Effector memory CD8-positive, alpha-beta T cell (primary cell): ENCODE results near the gene INPP5A.
A peak's percentile ranks its signal among the peaks of the same experiment; 100 is the strongest.

Experiments used
- ATAC-seq: fragments of 150-1000 bp; cut with Tn5 transposase; replicated peaks from 2 replicates; pipeline ENCODE4 v1.10.0; 2021; ENCODE audit warnings: mild to moderate bottlenecking, moderate library complexity
- DNase-seq, 3 experiments: peaks; one replicate each; pipeline ENCODE4 v3.0.0; 2021
- H3K27ac Mint-ChIP-seq, 2 donors: one replicate each; pipeline ENCODE4 v1.8.0; 2022; ENCODE audit warnings: mild to moderate bottlenecking in 2 of 2, mixed read lengths in 2 of 2, moderate library complexity in 2 of 2
- H3K27me3 Mint-ChIP-seq, 2 donors: one replicate each; pipeline ENCODE4 v1.8.0; 2022; ENCODE audit warnings: mixed read lengths in 2 of 2
- H3K36me3 Mint-ChIP-seq: one replicate; pipeline ENCODE4 v1.8.0; 2022; ENCODE audit warnings: mild to moderate bottlenecking, moderate library complexity, mixed read lengths; ENCODE audit not compliant: insufficient read depth
- H3K4me1 Mint-ChIP-seq, 2 donors: one replicate each; pipeline ENCODE4 v1.8.0; 2022; ENCODE audit warnings: low read depth in 2 of 2, mixed read lengths in 2 of 2
- H3K4me3 Mint-ChIP-seq, 2 donors: one replicate each; pipeline ENCODE4 v1.8.0; 2022; ENCODE audit warnings: mild to moderate bottlenecking in 2 of 2, mixed read lengths in 2 of 2, moderate library complexity in 2 of 2
- H3K9me3 Mint-ChIP-seq, 2 donors: one replicate each; pipeline ENCODE4 v1.8.0; 2022; ENCODE audit warnings: mixed read lengths in 2 of 2

Gene INPP5A

DNA sequence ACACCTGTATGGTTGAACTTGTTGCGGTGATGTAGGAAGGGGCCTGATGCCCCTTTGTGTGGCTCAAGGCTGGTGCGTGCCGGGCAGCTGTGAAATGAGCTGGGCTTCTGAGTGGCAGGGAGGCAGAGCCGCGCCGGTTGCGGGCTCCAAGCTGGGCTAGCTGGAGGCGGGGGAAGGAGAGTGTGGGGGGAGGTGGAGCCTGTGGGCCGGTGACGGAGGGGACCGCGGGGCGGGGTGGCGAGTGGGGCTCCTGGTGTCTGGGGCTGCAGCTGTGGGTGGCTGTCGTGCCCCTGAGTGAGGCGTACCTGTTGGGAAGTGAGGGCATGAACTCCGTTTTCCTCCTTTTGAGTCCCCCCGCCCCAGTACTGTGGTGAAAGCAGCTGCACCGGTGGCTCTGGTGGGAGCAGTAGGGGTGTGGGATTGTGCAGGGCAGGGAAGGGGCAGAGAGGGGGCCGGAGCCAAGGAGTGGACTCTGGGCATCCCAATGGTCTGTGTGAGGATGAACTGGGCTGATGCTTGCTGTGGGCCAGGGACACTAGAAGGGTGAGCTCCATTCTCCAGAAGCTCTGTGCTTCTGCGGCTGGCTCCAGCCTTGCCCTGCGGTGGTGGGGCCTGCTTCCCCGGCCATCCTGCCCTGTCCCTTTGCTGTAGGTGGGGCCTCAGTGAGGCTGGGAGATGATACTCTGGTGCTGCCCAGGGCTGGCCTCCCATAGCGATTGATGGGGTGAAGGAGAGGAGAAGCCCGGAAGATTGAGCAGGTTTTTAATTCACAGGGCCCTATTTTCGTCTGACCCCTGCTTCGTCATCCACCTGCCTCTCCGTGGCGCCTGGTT, 41.7 kb downstream of the INPP5A start:
- Mint-ChIP-seq H3K4me1 (peaks cover 20 to 31% of the 10 kb centered on the region in 2 donors), H3K27me3 (no peaks in the 10 kb centered on the region)
- ATAC-seq, result peak; percentile 57

DNA sequence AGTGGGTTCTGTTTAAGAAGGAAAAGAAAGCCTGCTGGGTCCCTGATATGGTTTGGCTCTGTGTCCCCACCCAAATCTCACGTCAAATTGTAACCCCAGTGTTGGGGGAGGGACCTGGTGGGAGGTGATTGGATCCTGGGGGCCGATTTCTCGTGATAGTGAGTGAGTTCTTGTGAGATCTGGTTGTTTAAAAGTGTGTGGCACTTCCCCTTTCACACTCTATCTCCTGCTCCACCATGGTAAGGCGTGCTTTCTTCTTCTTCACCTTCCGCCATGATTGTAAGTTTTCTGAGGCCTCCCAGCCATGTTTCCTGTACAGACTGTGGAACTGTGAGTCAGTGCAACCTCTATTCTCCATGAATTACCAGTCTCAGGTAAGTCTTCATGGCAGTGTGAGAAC, 42.6 kb downstream of the INPP5A start:
- DNase-seq (no peak), ATAC-seq (no peak)
- no peaks in the 10 kb centered on the region for H3K9me3 Mint-ChIP-seq
- H3K36me3 Mint-ChIP-seq, result peaks cover 12% of the 10 kb centered on the region
- H3K27me3 Mint-ChIP-seq, result no peaks in the 10 kb centered on the region
- H3K4me3 Mint-ChIP-seq, result no peak overlapping the region
- peak overlapping the region in 1 of 2 donors; percentile 12 for H3K27ac Mint-ChIP-seq
- H3K4me1 Mint-ChIP-seq, result peaks cover 18 to 31% of the 10 kb centered on the region in 2 donors

More for the DNA sequence above, 41.7 kb downstream of the INPP5A start:
- Mint-ChIP-seq H3K27ac (peak overlapping the region; percentile 28 to 82), H3K4me3 (peak overlapping the region; percentile 13 to 27), H3K9me3 (no peaks in the 10 kb centered on the region), H3K36me3 (peaks cover 12% of the 10 kb centered on the region)
- DNase-seq, result no peak

DNA sequence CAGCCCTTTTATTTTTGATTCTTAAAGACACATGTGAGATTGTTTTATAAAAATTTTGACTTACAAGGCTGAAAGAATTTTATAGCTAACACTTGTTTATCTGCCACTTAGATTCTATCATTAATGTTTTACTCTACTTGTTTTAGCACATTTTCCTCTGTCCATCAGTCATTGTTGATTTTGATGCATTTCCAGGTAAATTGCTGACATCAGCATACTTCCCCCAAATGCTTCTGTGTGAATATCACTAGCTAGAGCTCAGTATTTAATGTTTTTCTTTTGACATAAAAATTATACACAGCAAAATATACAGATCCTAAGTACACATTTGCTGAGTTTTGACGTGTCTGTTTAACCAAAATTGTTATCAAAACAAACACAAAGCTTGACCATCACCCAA, 43.0 kb downstream of the INPP5A start:
- no peaks in the 10 kb centered on the region for H3K27me3 Mint-ChIP-seq
- ATAC-seq (no peak), DNase-seq (no peak)
- H3K9me3 Mint-ChIP-seq, result no peaks in the 10 kb centered on the region
- H3K4me1 Mint-ChIP-seq, result peaks cover 13 to 26% of the 10 kb centered on the region in 2 donors
- peaks cover 12% of the 10 kb centered on the region for H3K36me3 Mint-ChIP-seq
- no peak overlapping the region for H3K4me3 Mint-ChIP-seq
- peak overlapping the region in 1 of 2 donors; percentile 12 for H3K27ac Mint-ChIP-seq

GRCh38 chr10:132582137-132582536, 44.5 kb downstream of the INPP5A start:
- no peak for ATAC-seq
- no peak for DNase-seq
- H3K27ac Mint-ChIP-seq, result no peak overlapping the region
- no peak overlapping the region for H3K4me3 Mint-ChIP-seq
- H3K4me1 Mint-ChIP-seq, result peaks cover 13 to 25% of the 10 kb centered on the region in 2 donors
- no peaks in the 10 kb centered on the region for H3K9me3 Mint-ChIP-seq
- no peaks in the 10 kb centered on the region for H3K27me3 Mint-ChIP-seq
- H3K36me3 Mint-ChIP-seq, result peaks cover 12% of the 10 kb centered on the region

- no peak for ATAC-seq
- no peaks in the 10 kb centered on the region for H3K9me3 Mint-ChIP-seq
- no peak overlapping the region for H3K4me3 Mint-ChIP-seq
- H3K4me1 Mint-ChIP-seq, result peaks cover 15 to 26% of the 10 kb centered on the region in 2 donors
- peaks cover 12% of the 10 kb centered on the region for H3K36me3 Mint-ChIP-seq
- no peaks in the 10 kb centered on the region for H3K27me3 Mint-ChIP-seq
- DNase-seq, result no peak
- no peak overlapping the region for H3K27ac Mint-ChIP-seq
Observed at GRCh38 chr10:132582771-132583170, 45.2 kb downstream of the INPP5A start.

GRCh38 chr10:132583456-132583855, 45.9 kb downstream of the INPP5A start:
- ATAC-seq (no peak), DNase-seq (no peak)
- peaks cover 11% of the 10 kb centered on the region for H3K36me3 Mint-ChIP-seq
- no peak overlapping the region for H3K4me3 Mint-ChIP-seq
- H3K9me3 Mint-ChIP-seq, result no peaks in the 10 kb centered on the region
- peaks cover 15 to 25% of the 10 kb centered on the region in 2 donors for H3K4me1 Mint-ChIP-seq
- no peaks in the 10 kb centered on the region for H3K27me3 Mint-ChIP-seq
- H3K27ac Mint-ChIP-seq, result no peak overlapping the region

GRCh38 chr10:132584081-132584480, 46.5 kb downstream of the INPP5A start:
- peaks cover 4% of the 10 kb centered on the region for H3K36me3 Mint-ChIP-seq
- H3K27me3 Mint-ChIP-seq, result no peaks in the 10 kb centered on the region
- H3K27ac Mint-ChIP-seq, result no peak overlapping the region
- no peak for ATAC-seq
- no peaks in the 10 kb centered on the region for H3K9me3 Mint-ChIP-seq
- peaks cover 10 to 25% of the 10 kb centered on the region in 2 donors for H3K4me1 Mint-ChIP-seq
- DNase-seq, result no peak
- no peak overlapping the region for H3K4me3 Mint-ChIP-seq

DNA sequence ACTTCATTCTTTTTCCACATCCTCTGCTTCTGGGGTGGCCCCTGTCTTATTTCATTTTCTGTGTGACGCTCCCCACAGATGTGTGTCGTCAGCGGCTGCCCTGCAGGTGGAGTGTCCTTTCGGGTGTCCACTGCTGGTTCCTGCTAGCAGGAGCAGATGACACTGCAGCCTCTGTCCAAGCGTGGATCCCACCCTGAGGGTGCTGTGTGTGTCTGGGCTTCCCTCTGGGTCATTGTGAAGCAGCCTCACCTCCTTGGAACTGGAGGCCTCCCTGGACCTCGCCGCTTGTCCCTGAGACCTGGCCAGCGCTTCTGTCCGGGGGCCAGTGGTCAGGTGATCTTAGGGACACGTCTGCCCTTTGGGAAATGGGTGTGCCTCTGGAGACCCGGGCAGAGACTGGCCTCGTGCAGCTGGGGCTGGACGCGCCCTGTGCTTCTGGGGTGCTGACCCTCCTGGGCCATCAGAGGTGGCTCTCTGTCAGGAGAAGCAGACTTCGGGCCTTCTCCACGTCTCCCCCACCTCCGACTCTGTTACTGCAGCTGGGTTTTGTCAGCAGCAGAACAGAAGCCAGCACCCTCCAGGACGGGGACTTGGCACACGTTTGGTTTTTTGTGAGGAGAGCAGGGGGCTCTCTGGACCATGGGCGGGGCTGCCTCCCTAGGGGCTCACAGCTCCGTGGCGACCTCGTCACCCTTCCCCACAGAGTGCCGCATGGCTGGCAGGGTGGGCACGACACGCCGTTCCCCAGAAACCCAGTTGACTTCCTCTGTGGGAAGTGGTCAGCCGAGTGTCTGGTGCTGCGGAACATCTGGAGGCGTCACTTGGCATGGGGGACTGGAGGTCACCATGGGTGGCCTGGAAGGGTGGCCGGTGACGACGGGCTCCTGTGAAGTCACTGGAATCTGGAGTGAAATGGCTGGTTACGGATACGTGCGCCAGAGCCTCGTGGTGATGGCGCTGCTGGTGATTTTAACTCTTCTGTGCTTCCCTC, 48.4 kb downstream of the INPP5A start:
- Mint-ChIP-seq H3K27ac (no peak overlapping the region), H3K9me3 (no peaks in the 10 kb centered on the region), H3K36me3 (peaks cover 6% of the 10 kb centered on the region), H3K4me3 (peak overlapping the region in 1 of 2 donors; percentile 10), H3K27me3 (no peaks in the 10 kb centered on the region), H3K4me1 (peaks cover 8 to 30% of the 10 kb centered on the region in 2 donors)
- ATAC-seq (no peak), DNase-seq (no peak)

DNA sequence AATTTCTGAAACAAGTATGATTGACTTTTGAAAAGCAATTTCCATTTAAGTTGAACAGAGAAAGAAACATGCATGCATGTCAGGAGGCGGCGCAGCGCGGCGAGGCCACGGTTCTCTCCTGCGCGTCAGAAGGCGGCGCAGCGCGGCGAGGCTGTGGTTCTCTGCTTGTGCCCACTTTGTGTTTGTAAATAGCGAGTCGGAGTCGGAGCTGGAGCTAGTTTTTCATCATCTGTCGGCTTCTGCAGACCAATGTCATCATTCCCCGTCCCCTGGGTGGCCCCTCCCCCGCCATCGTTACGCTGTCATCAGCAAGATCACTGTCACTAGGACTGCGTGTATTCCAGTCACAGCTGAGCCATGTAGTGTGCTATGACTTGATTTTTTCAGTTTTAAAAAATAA, 49.2 kb downstream of the INPP5A start:
- Mint-ChIP-seq H3K9me3 (no peaks in the 10 kb centered on the region), H3K27me3 (no peaks in the 10 kb centered on the region), H3K4me3 (no peak overlapping the region), H3K36me3 (peaks cover 6% of the 10 kb centered on the region), H3K4me1 (peaks cover 11 to 33% of the 10 kb centered on the region in 2 donors), H3K27ac (peak overlapping the region in 1 of 2 donors; percentile 28)
- ATAC-seq, result no peak
- no peak for DNase-seq

GRCh38 chr10:132587175-132587574, 49.6 kb downstream of the INPP5A start:
- Mint-ChIP-seq H3K27me3 (no peaks in the 10 kb centered on the region), H3K36me3 (peaks cover 4% of the 10 kb centered on the region), H3K4me1 (peaks cover 15 to 34% of the 10 kb centered on the region in 2 donors), H3K4me3 (no peak overlapping the region), H3K9me3 (no peaks in the 10 kb centered on the region), H3K27ac (peak overlapping the region in 1 of 2 donors; percentile 28)
- ATAC-seq (no peak), DNase-seq (no peak)

DNA sequence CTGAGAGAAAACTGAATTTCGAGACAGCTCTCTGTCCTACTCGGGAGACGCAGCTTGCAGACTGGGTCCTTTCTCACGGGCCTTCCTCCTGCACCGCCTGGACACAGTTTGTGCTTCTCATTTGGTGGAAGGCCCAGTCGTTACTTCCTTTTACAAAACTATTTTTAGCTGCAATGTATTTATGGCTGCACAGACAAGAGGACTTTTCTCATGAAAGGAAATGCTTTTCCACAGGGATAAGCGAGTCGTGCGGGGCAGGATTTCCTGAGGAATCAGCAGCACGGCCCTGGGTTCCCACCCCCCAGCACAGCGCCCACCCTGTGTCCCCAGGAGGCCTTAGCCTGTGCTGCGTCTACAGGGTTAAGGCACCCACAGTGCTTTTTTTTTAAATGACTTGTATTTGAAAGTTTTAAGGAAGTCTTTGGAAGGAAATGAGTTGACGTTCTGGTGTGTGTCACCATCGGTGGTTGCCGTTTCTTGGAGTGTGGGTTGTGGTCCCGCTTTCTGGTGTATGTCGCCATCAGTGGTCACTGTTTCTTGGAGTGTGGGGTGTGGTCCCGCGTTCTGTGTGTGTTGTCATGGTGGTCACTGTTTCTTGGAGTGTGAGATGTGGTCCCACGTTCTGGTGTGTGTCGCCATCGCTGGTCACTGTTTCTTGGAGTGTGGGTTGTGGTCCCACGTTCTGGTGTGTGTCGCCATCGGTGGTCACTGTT, 50.9 kb downstream of the INPP5A start:
- H3K4me1 Mint-ChIP-seq, result peaks cover 17 to 35% of the 10 kb centered on the region in 2 donors
- H3K27me3 Mint-ChIP-seq, result no peaks in the 10 kb centered on the region
- H3K27ac Mint-ChIP-seq, result peak overlapping the region in 1 of 2 donors; percentile 59
- DNase-seq, result no peak
- no peak overlapping the region for H3K4me3 Mint-ChIP-seq
- H3K9me3 Mint-ChIP-seq, result no peaks in the 10 kb centered on the region
- H3K36me3 Mint-ChIP-seq, result peaks cover 3% of the 10 kb centered on the region
- ATAC-seq, result peak; percentile 52

DNA sequence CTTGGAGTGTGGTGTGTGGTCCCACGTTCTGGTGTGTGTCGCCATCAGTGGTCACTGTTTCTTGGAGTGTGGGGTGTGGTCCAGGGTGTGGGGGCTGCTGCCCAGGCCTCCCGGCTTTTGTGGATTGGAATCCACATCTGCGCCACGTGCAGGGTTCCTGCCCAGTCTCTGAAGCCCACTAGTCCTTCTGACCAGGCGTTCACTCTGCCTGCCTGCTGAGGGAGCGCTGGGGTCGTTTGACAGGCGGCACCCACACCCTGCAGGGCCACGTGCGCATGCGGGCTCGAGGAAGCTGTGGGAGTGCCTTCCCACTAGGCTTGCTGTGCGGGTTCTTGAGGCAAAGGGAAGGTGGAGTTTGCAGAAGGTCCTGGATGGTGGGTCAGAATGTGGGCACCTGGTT, 51.4 kb downstream of the INPP5A start:
- peaks cover 22 to 41% of the 10 kb centered on the region in 2 donors for H3K4me1 Mint-ChIP-seq
- H3K27ac Mint-ChIP-seq, result peak overlapping the region in 1 of 2 donors; percentile 59
- DNase-seq (no peak), ATAC-seq (no peak)
- H3K4me3 Mint-ChIP-seq, result no peak overlapping the region
- no peaks in the 10 kb centered on the region for H3K9me3 Mint-ChIP-seq
- H3K27me3 Mint-ChIP-seq, result no peaks in the 10 kb centered on the region
- peaks cover 3% of the 10 kb centered on the region for H3K36me3 Mint-ChIP-seq

DNA sequence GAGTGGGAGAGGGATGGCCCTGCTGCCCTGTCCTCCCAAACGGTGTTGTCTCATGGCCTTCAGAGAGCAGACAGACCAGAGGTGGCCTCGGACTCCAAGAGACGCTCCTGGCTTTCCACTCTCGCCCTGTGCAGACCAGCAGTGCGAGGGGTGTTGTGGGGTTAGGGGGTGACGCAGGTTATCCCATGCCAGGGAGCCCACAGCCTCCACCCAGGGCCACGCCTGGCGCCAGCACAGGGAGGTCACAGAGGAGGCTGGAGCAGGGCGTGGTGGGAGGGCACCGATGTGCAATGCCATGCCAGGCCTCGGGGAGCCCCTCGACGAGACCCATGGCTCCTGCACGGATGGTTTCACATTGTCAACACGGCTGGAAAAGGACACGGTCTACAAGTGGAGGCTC, 52.1 kb downstream of the INPP5A start:
- DNase-seq, result no peak
- Mint-ChIP-seq H3K9me3 (no peaks in the 10 kb centered on the region), H3K36me3 (peaks cover 7% of the 10 kb centered on the region), H3K27me3 (no peaks in the 10 kb centered on the region), H3K27ac (no peak overlapping the region), H3K4me3 (no peak overlapping the region), H3K4me1 (peaks cover 29 to 47% of the 10 kb centered on the region in 2 donors)
- no peak for ATAC-seq
